Lower lobe of right lung (tissue), 2 donors: ENCODE measurements around the gene PCLO. TPM values are rescaled to one million over a fixed set of nuclear protein-coding genes. Genes with fewer than 3 reads are reported as not detected.
A peak's percentile ranks its signal among the peaks of the same experiment; 100 is the strongest.

Experiments
- ATAC-seq, 2 donors: fragments of 200-7000 bp; cut with Tn5 transposase; one replicate each; pipeline ENCODE4 v1.9.1; 2020 to 2022; ENCODE audit warnings: mild to moderate bottlenecking in 2 of 2, moderate library complexity in 2 of 2
- DNase-seq: peaks from one replicate; pipeline ENCODE4 v3.0.0-alpha.2; 2020
- H3K27ac ChIP-seq: fragments of 200-600 bp; one replicate; pipeline ENCODE4 v1.8.0; 2022
- H3K27me3 ChIP-seq: fragments of 200-600 bp; one replicate; pipeline ENCODE4 v1.8.0; 2022; ENCODE audit warnings: low read depth
- H3K36me3 ChIP-seq: fragments of 200-600 bp; one replicate; pipeline ENCODE4 v1.8.0; 2022; ENCODE audit warnings: mild to moderate bottlenecking
- H3K4me1 ChIP-seq: fragments of 200-600 bp; one replicate; pipeline ENCODE4 v1.8.0; 2022
- H3K4me3 ChIP-seq: fragments of 200-600 bp; one replicate; pipeline ENCODE4 v1.8.0; 2022; ENCODE audit warnings: mild to moderate bottlenecking
- H3K9me3 ChIP-seq: fragments of 200-600 bp; one replicate; pipeline ENCODE4 v1.8.0; 2022
- intact Hi-C: fragments of 100-400 bp; cut with DNase I; formaldehyde crosslinking; loops from one replicate; pipeline ENCODE4 v1.11.0; 2022
- total RNA-seq: library from RNA; stranded (reverse); fragmentation: NEBNext Ultra II Directional; extraction: Animal tissue kit (Norgen Biotek cat#: 25700); gene quantifications from one replicate; pipeline ENCODE4 v1.2.1, GENCODE V29; 2021
- TF ChIP-seq, protein P1 (sequence below): fragments of 200-600 bp; IDR thresholded peaks from one replicate; pipeline ENCODE4 v1.8.0; 2022; ENCODE audit warnings: antibody characterized with exemption, mild to moderate bottlenecking
- donor health status: DM: no; HTN: yes; CAD: no; lungs with severe emphysema.

Gene PCLO
- total RNA-seq, 1 donor from 2014 or later, result 2.9 TPM

DNA sequence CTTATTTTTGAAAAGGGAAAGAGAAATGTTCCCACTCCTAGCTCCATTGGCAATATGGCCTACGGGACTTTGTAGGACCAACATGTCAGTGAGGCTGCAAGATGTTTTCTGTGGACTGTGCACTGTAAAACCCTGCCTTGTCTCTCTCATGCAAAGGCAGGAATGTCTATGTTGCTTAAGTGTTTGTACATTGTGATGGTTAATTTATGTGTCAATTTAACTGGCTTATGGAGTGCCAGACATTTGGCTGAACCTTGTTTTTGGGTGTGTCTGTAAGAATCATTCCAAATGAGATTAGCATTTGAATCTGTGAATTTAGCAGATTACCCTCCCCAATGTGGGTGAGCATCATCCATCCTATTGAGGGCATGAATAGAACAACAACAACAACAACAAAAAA is 4.1 kb upstream of the PCLO start:
- no peaks in the 10 kb centered on the region for H3K36me3 ChIP-seq
- H3K4me1 ChIP-seq, result peaks cover under 1% of the 10 kb centered on the region
- ATAC-seq (no peak), DNase-seq (no peak)
- H3K9me3 ChIP-seq, result no peaks in the 10 kb centered on the region
- TF ChIP-seq, protein P1, sequence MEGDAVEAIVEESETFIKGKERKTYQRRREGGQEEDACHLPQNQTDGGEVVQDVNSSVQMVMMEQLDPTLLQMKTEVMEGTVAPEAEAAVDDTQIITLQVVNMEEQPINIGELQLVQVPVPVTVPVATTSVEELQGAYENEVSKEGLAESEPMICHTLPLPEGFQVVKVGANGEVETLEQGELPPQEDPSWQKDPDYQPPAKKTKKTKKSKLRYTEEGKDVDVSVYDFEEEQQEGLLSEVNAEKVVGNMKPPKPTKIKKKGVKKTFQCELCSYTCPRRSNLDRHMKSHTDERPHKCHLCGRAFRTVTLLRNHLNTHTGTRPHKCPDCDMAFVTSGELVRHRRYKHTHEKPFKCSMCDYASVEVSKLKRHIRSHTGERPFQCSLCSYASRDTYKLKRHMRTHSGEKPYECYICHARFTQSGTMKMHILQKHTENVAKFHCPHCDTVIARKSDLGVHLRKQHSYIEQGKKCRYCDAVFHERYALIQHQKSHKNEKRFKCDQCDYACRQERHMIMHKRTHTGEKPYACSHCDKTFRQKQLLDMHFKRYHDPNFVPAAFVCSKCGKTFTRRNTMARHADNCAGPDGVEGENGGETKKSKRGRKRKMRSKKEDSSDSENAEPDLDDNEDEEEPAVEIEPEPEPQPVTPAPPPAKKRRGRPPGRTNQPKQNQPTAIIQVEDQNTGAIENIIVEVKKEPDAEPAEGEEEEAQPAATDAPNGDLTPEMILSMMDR, result no peak
- no peak overlapping the region for H3K4me3 ChIP-seq
- no peak overlapping the region for H3K27ac ChIP-seq
- peaks cover 6% of the 10 kb centered on the region for H3K27me3 ChIP-seq
- intact Hi-C loops, result no loop called here

DNA sequence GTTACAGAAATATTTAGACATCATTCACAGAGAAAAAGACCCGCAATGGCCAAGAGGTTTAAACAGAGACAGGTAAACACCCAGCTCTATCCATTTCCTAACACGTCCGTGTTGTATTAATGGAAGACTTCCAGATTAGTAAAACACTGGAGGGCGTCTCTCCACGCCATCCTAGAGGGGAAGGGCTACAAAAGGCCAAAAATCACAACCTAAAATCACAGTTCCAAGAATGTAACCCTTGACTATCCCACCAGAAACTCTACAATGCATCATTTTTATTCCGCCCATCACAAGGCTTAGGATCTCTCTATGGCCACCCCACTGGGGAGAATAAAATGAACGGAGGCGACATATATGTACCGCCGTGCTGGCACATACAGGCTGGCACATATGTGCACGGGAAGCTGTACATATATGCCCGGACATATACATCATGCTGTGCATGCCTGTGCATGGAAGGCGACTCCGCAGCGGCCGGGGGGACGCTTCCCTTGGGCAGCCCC is 734 bp downstream of the PCLO start:
- Histone ChIP-seq H3K27ac (peak overlapping the region; percentile 62), H3K27me3 (peaks cover 6% of the 10 kb centered on the region), H3K4me1 (peaks cover 5% of the 10 kb centered on the region), H3K36me3 (no peaks in the 10 kb centered on the region), H3K4me3 (peak overlapping the region; percentile 60), H3K9me3 (no peaks in the 10 kb centered on the region)
- intact Hi-C loops, result no loop called here
- TF ChIP-seq, protein P1, result no peak
- DNase-seq, result no peak
- ATAC-seq, result peak in 1 of 2 donors; percentile 37

DNA sequence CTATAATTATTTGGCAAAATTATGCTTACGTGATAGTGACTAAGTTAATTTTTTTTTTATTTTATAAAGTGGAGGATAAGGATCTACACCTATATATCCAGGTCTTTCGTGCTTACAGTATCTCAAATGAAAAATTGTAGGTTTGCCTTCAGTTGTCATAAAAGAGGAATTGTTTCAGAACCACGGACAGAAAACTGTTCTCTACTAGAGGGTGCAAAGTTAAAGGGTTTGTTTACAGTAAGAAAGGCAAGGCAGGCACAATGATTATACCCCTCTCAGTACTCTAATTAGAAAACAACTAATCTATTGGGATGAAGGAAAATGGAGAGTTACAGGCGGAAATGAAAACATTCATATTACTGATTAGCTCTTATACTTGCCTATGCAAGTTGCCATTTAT is 1.5 kb downstream of the PCLO start:
- DNase-seq, result no peak
- no peak for ATAC-seq
- peaks cover 6% of the 10 kb centered on the region for H3K27me3 ChIP-seq
- H3K27ac ChIP-seq, result no peak overlapping the region
- H3K4me3 ChIP-seq, result no peak overlapping the region
- no peaks in the 10 kb centered on the region for H3K9me3 ChIP-seq
- H3K4me1 ChIP-seq, result peaks cover 5% of the 10 kb centered on the region
- TF ChIP-seq, protein P1, result no peak
- H3K36me3 ChIP-seq, result no peaks in the 10 kb centered on the region
- intact Hi-C loops, result no loop called here

DNA sequence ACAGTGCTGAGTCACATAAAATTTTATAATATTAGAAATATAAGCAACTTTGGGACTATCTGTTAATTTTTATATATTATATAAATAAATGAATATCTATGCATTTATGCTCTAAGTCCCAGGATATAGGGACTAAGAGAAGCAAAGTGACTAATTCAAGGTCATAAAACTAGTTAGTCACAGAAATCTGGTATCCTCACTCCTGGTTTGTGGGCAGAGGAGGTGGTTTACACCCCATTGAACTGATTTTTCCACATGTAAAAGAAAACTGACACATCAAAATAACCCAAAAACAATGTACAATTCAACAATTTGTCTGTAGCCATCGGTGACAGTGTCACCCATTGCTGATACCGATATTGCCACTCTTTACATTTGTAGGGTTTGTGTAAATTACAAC is 3.0 kb downstream of the PCLO start:
- Histone ChIP-seq H3K4me1 (peaks cover 5% of the 10 kb centered on the region), H3K4me3 (no peak overlapping the region), H3K36me3 (no peaks in the 10 kb centered on the region), H3K9me3 (no peaks in the 10 kb centered on the region), H3K27me3 (peaks cover 6% of the 10 kb centered on the region), H3K27ac (no peak overlapping the region)
- TF ChIP-seq, protein P1, result no peak
- DNase-seq, result no peak
- no peak for ATAC-seq
- intact Hi-C loops, result no loop called here

DNA sequence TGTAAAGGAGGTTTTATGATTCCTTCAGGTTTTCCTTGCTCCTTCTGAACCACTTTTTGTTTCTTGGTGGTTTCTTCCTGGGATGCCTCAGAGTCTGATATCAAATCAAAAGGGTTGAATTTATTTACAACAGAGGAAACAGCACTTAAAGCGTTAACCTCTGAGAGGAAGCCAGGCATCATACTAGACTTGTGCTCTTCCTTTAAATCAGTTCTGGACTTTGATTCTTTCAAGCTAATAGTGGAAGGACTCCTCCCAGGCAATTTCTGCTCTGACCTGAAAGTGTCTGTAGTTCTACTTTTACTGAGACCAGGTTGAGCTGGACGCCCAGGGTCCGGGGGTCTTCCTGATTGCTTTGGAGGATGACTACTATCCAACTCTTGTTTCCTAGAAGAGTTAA is 6.7 kb downstream of the PCLO start:
- DNase-seq (no peak), ATAC-seq (no peak)
- Histone ChIP-seq H3K27me3 (no peaks in the 10 kb centered on the region), H3K4me1 (no peaks in the 10 kb centered on the region), H3K9me3 (no peaks in the 10 kb centered on the region), H3K27ac (no peak overlapping the region), H3K36me3 (no peaks in the 10 kb centered on the region), H3K4me3 (no peak overlapping the region)
- intact Hi-C loops, result no loop called here
- TF ChIP-seq, protein P1, result no peak

DNA sequence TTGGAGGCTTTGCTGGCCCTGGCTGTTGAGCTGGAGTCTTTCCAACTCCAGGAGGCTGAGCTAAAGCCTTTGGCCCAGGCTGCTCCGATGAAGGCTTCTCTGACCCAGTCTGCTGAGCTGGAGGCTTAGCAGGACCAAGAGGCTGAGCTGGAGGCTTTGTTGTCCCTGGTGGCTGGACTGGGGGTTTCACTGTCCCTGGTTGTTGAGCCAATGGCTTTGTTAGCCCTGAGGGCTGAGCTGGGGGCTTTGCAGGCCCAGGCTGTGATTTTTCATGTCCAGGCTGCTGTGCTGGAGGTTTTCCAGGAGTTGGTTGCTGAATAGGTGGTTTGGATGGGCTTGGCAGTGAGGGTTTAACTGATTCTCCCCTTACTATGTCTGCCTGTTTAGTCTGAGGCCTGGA is 7.3 kb downstream of the PCLO start:
- Histone ChIP-seq H3K4me3 (no peak overlapping the region), H3K4me1 (no peaks in the 10 kb centered on the region), H3K27me3 (no peaks in the 10 kb centered on the region), H3K9me3 (no peaks in the 10 kb centered on the region), H3K27ac (no peak overlapping the region), H3K36me3 (no peaks in the 10 kb centered on the region)
- ATAC-seq (peak in 1 of 2 donors; percentile 30), DNase-seq (no peak)
- intact Hi-C loops, result no loop called here
- TF ChIP-seq, protein P1, result no peak
